ENCODE results near the gene CACNB4. TPM values are rescaled to one million over a fixed set of nuclear protein-coding genes. Genes with fewer than 3 reads are reported as not detected.
A peak's percentile ranks its signal among the peaks of the same experiment; 100 is the strongest.

The CACNB4 gene
- total and polyA plus RNA-seq, 9 of the 15 experiments (the other 6 are each of a cell fraction or from before 2014, with no cell fraction given): 0.01 to 0.20 (median 0.04) TPM; not detected in 1

GRCh38 chr2:151891566-151892194 is 207.2 kb downstream of the CACNB4 start:
- FAIRE-seq (no peak), ATAC-seq (peak; percentile 54; the same call in 2 of the 3 replicates), DNase-seq (ENCODE audit: extremely low read depth in 1 of 4, low spot score in 3 of 4) (no peak)
- H3K27me3 ChIP-seq (ENCODE audit: control insufficient read depth in 2 of 2, insufficient read depth in 2 of 2, low read length in 2 of 2): peaks cover 6 to 8% of the 10 kb centered on the region in 2 experiments
- H2AFZ ChIP-seq (ENCODE audit: low read depth, low read length): no peak overlapping the region; the same call in 1 of the 2 replicates
- H3K9ac ChIP-seq (ENCODE audit: insufficient read depth in 1 of 2, low read depth in 2 of 2, low read length in 2 of 2): no peak overlapping the region
- H3K36me3 ChIP-seq (ENCODE audit: control insufficient read depth, insufficient read depth, low read length): no peaks in the 10 kb centered on the region
- H3K27ac ChIP-seq (ENCODE audit: extremely low read depth, low read depth, low read length): no peak overlapping the region
- in situ Hi-C loops (cut with MboI): no loop called here
- no peaks in the 10 kb centered on the region for H4K20me1 ChIP-seq (replicated peaks; ENCODE audit: control insufficient read depth, insufficient read depth, low read length)
- H3K79me2 ChIP-seq (ENCODE audit: control insufficient read depth, insufficient read depth, low read length): no peaks in the 10 kb centered on the region
- POLR2A ChIA-PET: interaction anchor here (0.7 to 1.3 kb wide), 3 partner anchors 14 to 38 kb away, joined by 3 to 4 read pairs (median 3); no protein-coding TSS in a partner anchor
- no peaks in the 10 kb centered on the region for H3K9me1 ChIP-seq (ENCODE audit: control insufficient read depth, insufficient read depth, low read length)
- no TSS peak for BruUV-seq (replicated peaks)
- no peaks in the 10 kb centered on the region for H3K9me3 ChIP-seq (replicated peaks; ENCODE audit: control insufficient read depth, insufficient read depth, low read depth, low read length)
- intact Hi-C loops (cut with micrococcal nuclease): no loop called here
- WGBS (ENCODE audit: insufficient coverage, low coverage, missing lambda C conversion rate): under 1% methylated on average over 7 of the region's 7 CpGs
- H3K4me2 ChIP-seq (ENCODE audit: insufficient read depth, low read length): peak overlapping the region; percentile 35
- H3K4me1 ChIP-seq (replicated peaks in 1 of 2; ENCODE audit: control insufficient read depth in 2 of 2, insufficient read depth in 2 of 2, low read length in 2 of 2): no peaks in the 10 kb centered on the region; a peak in 1 of 5 replicates
- CTCF ChIA-PET (ENCODE audit: low intra/inter-chr PET ratio): no interaction called here
- no peak overlapping the region for H3K4me3 ChIP-seq
- TF ChIP-seq, protein P1, sequence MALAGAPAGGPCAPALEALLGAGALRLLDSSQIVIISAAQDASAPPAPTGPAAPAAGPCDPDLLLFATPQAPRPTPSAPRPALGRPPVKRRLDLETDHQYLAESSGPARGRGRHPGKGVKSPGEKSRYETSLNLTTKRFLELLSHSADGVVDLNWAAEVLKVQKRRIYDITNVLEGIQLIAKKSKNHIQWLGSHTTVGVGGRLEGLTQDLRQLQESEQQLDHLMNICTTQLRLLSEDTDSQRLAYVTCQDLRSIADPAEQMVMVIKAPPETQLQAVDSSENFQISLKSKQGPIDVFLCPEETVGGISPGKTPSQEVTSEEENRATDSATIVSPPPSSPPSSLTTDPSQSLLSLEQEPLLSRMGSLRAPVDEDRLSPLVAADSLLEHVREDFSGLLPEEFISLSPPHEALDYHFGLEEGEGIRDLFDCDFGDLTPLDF (CRISPR knock-in tag; IDR thresholded peaks at IDR 0.05): no peak
- no peak for TF ChIP-seq FUS (optimal IDR thresholded peaks at IDR 0.05; ENCODE audit: low read depth, low read length)
- TF ChIP-seq HSF4 (CRISPR knock-in tag; IDR thresholded peaks at IDR 0.05; ENCODE audit: borderline replicate concordance): no peak
- no peak for TF ChIP-seq MTF1 (CRISPR knock-in tag; IDR thresholded peaks at IDR 0.05; ENCODE audit: borderline replicate concordance)
- no peak for TF ChIP-seq EP300 (IDR thresholded peaks at IDR 0.05; ENCODE audit: low read length)
- TF ChIP-seq YBX1 (IDR thresholded peaks at IDR 0.05): no peak
- no peak for TF ChIP-seq ARHGAP35 (IDR thresholded peaks at IDR 0.05; ENCODE audit: partially characterized antibody)
- TF ChIP-seq NCOA2 (IDR thresholded peaks at IDR 0.05; ENCODE audit: partially characterized antibody in 2 of 2): no peak
- TF ChIP-seq ZNF3 (CRISPR knock-in tag; IDR thresholded peaks at IDR 0.05): no peak
- TF ChIP-seq, protein P2, sequence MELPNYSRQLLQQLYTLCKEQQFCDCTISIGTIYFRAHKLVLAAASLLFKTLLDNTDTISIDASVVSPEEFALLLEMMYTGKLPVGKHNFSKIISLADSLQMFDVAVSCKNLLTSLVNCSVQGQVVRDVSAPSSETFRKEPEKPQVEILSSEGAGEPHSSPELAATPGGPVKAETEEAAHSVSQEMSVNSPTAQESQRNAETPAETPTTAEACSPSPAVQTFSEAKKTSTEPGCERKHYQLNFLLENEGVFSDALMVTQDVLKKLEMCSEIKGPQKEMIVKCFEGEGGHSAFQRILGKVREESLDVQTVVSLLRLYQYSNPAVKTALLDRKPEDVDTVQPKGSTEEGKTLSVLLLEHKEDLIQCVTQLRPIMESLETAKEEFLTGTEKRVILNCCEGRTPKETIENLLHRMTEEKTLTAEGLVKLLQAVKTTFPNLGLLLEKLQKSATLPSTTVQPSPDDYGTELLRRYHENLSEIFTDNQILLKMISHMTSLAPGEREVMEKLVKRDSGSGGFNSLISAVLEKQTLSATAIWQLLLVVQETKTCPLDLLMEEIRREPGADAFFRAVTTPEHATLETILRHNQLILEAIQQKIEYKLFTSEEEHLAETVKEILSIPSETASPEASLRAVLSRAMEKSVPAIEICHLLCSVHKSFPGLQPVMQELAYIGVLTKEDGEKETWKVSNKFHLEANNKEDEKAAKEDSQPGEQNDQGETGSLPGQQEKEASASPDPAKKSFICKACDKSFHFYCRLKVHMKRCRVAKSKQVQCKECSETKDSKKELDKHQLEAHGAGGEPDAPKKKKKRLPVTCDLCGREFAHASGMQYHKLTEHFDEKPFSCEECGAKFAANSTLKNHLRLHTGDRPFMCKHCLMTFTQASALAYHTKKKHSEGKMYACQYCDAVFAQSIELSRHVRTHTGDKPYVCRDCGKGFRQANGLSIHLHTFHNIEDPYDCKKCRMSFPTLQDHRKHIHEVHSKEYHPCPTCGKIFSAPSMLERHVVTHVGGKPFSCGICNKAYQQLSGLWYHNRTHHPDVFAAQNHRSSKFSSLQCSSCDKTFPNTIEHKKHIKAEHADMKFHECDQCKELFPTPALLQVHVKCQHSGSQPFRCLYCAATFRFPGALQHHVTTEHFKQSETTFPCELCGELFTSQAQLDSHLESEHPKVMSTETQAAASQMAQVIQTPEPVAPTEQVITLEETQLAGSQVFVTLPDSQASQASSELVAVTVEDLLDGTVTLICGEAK (IDR thresholded peaks at IDR 0.05): peak; percentile 93
- TF ChIP-seq, protein P2 (CRISPR knock-in tag; IDR thresholded peaks at IDR 0.05): no peak

Measured in K562 (cell line).